Esophagus squamous epithelium (tissue), 5 donors: ENCODE results near the gene GIGYF2. TPM values are rescaled to one million over a fixed set of nuclear protein-coding genes. Genes with fewer than 3 reads are reported as not detected.

Experiments used
- DNase-seq: peaks from one replicate; lab custom pipeline; 2025; lab: John Stamatoyannopoulos, UW
- H3K27ac ChIP-seq, 4 donors: fragments of 200-600 bp; sonication (generic); one replicate each; pipeline ENCODE4 v1.5.1; 2016 to 2019; ENCODE audit warnings: mild to moderate bottlenecking in 1 of 4
- H3K27me3 ChIP-seq, 4 donors: fragments of 200-600 bp; sonication (generic); 1 replicate in 3 of 4; 2 replicates in 1 of 4; pipeline versions ENCODE4 v1.5.1 to v1.6.0; 2017 to 2021; ENCODE audit warnings: antibody characterized with exemption in 1 of 4
- H3K36me3 ChIP-seq, 3 donors: fragments of 200-600 bp; sonication (generic); one replicate each; pipeline ENCODE4 v1.5.1; 2016 to 2019
- H3K4me1 ChIP-seq, 3 donors: fragments of 200-600 bp; sonication (generic); one replicate each; pipeline ENCODE4 v1.5.1; 2017 to 2019
- H3K4me3 ChIP-seq, 4 donors: fragments of 200-600 bp; sonication (generic); 1 replicate in 3 of 4; 2 replicates in 1 of 4; pipeline ENCODE4 v1.5.1; 2016 to 2019; ENCODE audit warnings: mild to moderate bottlenecking in 2 of 4, moderate library complexity in 1 of 4
- H3K9me3 ChIP-seq, 3 donors: fragments of 200-600 bp; sonication (generic); one replicate each; pipeline ENCODE4 v1.5.1; 2016 to 2019
- POLR2A ChIP-seq, 4 donors: fragments of 450-650 bp; IDR thresholded peaks; one replicate each; pipeline ENCODE4 v1.6.1; 2017; ENCODE audit warnings: antibody characterized with exemption in 4 of 4, mild to moderate bottlenecking in 4 of 4, moderate library complexity in 3 of 4
- WGBS, 2 donors: methylation state at CpG; one replicate each; pipeline ENCODE4 v1.1.5; 2018; 5-methylcytosine and 5-hydroxymethylcytosine counted together
- intact Hi-C: fragments of 100-400 bp; cut with DNase I; formaldehyde crosslinking; loops from one replicate; pipeline ENCODE4 v1.15.0; 2022
- total RNA-seq, 4 donors: library from RNA; depleted of rRNA; stranded (reverse); fragments of >200 nt; gene quantifications; one replicate each; pipeline ENCODE4 v1.1.0, GENCODE V29; 2016
- TF ChIP-seq, protein P1 (sequence below), 6 experiments: fragments of 450-650 bp in 4 of 6; fragments of 200-600 bp in 2 of 6; sonication (generic) in 2 of 6; IDR thresholded peaks; one replicate each; pipeline ENCODE4 v1.5.1; 2016 to 2019; ENCODE audit warnings: antibody characterized with exemption in 6 of 6, mild to moderate bottlenecking in 4 of 6, moderate library complexity in 4 of 6
- donor health status: DM: yes; HTN: yes; CAD: no.

GIGYF2 gene
- total RNA-seq, 4 donors from 2014 or later = 48.7 to 79.0 (median 62.0) TPM

GRCh38 chr2:232767866-232768265 lies 70.7 kb downstream of the GIGYF2 start:
- Histone ChIP-seq H3K9me3 (no peaks in the 10 kb centered on the region), H3K36me3 (peaks cover under 1 to 87% (median 24%) of the 10 kb centered on the region in 3 donors), H3K27ac (no peak overlapping the region), H3K4me3 (no peak overlapping the region), H3K4me1 (no peaks in the 10 kb centered on the region), H3K27me3 (no peaks in the 10 kb centered on the region)
- intact Hi-C loops = no loop called here
- no peak for DNase-seq
- TF ChIP-seq POLR2A (IDR thresholded peaks at IDR 0.05) = no peak
- TF ChIP-seq, protein P1, sequence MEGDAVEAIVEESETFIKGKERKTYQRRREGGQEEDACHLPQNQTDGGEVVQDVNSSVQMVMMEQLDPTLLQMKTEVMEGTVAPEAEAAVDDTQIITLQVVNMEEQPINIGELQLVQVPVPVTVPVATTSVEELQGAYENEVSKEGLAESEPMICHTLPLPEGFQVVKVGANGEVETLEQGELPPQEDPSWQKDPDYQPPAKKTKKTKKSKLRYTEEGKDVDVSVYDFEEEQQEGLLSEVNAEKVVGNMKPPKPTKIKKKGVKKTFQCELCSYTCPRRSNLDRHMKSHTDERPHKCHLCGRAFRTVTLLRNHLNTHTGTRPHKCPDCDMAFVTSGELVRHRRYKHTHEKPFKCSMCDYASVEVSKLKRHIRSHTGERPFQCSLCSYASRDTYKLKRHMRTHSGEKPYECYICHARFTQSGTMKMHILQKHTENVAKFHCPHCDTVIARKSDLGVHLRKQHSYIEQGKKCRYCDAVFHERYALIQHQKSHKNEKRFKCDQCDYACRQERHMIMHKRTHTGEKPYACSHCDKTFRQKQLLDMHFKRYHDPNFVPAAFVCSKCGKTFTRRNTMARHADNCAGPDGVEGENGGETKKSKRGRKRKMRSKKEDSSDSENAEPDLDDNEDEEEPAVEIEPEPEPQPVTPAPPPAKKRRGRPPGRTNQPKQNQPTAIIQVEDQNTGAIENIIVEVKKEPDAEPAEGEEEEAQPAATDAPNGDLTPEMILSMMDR (IDR thresholded peaks at IDR 0.05) = no peak
- 92 to 95% methylated on average over 1 of the region's 1 CpG for WGBS, 2 donors

DNA sequence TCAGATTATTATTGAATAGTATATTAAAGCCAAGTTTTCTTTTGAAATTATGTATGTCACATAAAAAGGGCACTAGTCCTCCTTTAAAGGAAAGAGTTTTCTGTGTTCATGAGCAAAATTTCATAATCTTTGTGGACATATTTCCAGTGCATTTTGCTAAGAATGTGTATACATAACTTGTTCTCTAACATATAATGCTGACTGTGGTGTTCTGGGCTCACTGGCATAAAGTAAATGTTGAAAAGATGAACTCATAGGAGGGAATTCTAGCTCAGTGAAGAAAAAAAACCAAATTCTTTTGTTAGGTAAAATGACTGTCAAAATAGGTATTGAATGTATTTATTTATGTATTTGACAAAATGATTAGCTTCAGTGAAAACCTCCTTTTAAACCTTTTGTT lies 73.1 kb downstream of the GIGYF2 start:
- DNase-seq = no peak
- no peaks in the 10 kb centered on the region for H3K27me3 ChIP-seq
- no peak overlapping the region for H3K4me3 ChIP-seq
- intact Hi-C loops = no loop called here
- no peak for TF ChIP-seq POLR2A (IDR thresholded peaks at IDR 0.05)
- TF ChIP-seq, protein P1 (IDR thresholded peaks at IDR 0.05) = no peak
- H3K9me3 ChIP-seq = no peaks in the 10 kb centered on the region
- H3K36me3 ChIP-seq = peaks cover 0 to 82% (median 19%) of the 10 kb centered on the region in 3 donors
- H3K4me1 ChIP-seq = no peaks in the 10 kb centered on the region
- no peak overlapping the region for H3K27ac ChIP-seq

GRCh38 chr2:232771870-232772269 lies 74.7 kb downstream of the GIGYF2 start:
- intact Hi-C loops = no loop called here
- DNase-seq = no peak
- Histone ChIP-seq H3K9me3 (no peaks in the 10 kb centered on the region), H3K4me3 (no peak overlapping the region), H3K27me3 (no peaks in the 10 kb centered on the region), H3K27ac (no peak overlapping the region), H3K4me1 (no peaks in the 10 kb centered on the region), H3K36me3 (peaks cover 0 to 75% (median 16%) of the 10 kb centered on the region in 3 donors)
- WGBS, 2 donors = 91 to 96% methylated on average over 1 of the region's 1 CpG
- TF ChIP-seq POLR2A (IDR thresholded peaks at IDR 0.05) = no peak
- TF ChIP-seq, protein P1 (IDR thresholded peaks at IDR 0.05) = no peak

DNA sequence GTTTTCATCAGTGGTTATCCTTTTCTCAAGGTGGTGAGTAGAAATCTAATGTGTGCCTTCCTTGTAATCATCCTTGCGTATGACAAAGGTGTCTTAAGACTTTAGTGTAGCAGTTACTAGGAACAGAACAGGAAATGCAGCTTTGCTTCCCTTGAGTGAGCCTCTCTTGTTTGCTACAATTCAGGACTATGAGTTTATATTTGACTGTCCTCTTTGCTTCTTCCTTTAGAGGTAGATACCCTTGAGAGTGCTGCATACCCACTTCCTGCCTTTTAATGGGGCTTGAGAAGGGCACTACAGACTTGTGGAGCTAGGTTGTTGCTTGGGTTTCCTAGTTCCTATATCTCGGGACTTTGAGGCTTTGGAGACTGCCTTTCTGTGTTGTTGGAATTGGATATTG lies 75.4 kb downstream of the GIGYF2 start:
- Histone ChIP-seq H3K27me3 (no peaks in the 10 kb centered on the region), H3K4me3 (no peak overlapping the region), H3K36me3 (peaks cover 0 to 76% (median 16%) of the 10 kb centered on the region in 3 donors), H3K9me3 (no peaks in the 10 kb centered on the region), H3K27ac (no peak overlapping the region), H3K4me1 (no peaks in the 10 kb centered on the region)
- TF ChIP-seq, protein P1 (IDR thresholded peaks at IDR 0.05) = no peak
- TF ChIP-seq POLR2A (IDR thresholded peaks at IDR 0.05) = no peak
- DNase-seq = no peak
- intact Hi-C loops = no loop called here
- 72 to 75% methylated on average over 2 of the region's 2 CpGs for WGBS, 2 donors

DNA sequence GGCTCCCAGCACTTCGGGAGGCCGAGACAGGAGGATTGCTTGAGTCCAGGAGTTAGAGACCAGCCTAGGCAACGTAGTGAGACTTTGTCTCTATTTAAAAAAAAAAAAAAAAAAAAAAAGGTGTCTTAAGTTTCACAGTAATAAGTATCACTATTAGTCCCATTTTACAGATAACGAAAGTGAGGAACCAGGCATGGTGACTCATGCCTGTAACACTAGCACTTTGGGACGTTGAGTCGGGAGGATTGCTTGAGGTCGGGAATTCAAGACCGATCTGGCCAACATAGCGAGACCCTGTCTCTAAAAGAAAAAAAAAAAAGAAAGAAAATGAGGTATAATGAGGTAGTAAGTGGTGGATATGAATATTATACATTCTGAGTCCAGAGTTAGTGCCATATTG lies 76.7 kb downstream of the GIGYF2 start:
- Histone ChIP-seq H3K4me1 (no peaks in the 10 kb centered on the region), H3K4me3 (no peak overlapping the region), H3K36me3 (peaks cover 0 to 74% (median 7%) of the 10 kb centered on the region in 3 donors), H3K27me3 (no peaks in the 10 kb centered on the region), H3K27ac (no peak overlapping the region), H3K9me3 (no peaks in the 10 kb centered on the region)
- DNase-seq = no peak
- TF ChIP-seq, protein P1 (IDR thresholded peaks at IDR 0.05) = no peak
- no peak for TF ChIP-seq POLR2A (IDR thresholded peaks at IDR 0.05)
- 77 to 93% methylated on average over 9 of the region's 9 CpGs for WGBS, 2 donors
- intact Hi-C loops = no loop called here
